ENCODE results near the gene CTNNB1. TPM values are rescaled to one million over a fixed set of nuclear protein-coding genes. Genes with fewer than 3 reads are reported as not detected.

The CTNNB1 gene
- total and polyA plus RNA-seq, 2 of the 8 experiments (the other 6 are each of a cell fraction or from before 2014, with no cell fraction given): 356 to 579 TPM

DNA sequence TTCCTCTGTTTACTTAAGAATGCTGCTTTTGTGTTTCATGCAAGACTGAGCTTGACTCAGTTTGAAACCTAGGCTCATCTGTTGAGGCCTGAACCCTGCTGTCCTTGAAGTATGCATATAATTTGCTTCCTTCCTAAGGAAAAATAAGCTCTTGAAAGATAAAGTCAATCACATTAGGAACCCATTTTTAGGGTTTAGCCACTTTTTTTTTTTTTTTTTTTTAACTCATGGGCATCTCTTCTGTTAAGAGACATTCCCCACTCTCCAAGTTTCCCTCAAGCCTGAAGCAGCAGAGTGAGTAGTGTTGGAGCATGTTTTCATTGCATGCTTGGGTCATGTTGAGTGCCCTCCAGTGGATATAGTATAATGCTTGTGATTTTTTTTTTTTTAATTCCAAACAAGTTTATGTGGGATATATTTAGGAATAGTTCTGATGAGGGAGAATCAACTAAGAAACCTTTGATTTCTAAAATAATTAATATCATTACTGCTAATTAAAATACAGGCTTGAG, 3.6 kb downstream of the CTNNB1 start (continued):
- TF ChIP-seq, protein P1, sequence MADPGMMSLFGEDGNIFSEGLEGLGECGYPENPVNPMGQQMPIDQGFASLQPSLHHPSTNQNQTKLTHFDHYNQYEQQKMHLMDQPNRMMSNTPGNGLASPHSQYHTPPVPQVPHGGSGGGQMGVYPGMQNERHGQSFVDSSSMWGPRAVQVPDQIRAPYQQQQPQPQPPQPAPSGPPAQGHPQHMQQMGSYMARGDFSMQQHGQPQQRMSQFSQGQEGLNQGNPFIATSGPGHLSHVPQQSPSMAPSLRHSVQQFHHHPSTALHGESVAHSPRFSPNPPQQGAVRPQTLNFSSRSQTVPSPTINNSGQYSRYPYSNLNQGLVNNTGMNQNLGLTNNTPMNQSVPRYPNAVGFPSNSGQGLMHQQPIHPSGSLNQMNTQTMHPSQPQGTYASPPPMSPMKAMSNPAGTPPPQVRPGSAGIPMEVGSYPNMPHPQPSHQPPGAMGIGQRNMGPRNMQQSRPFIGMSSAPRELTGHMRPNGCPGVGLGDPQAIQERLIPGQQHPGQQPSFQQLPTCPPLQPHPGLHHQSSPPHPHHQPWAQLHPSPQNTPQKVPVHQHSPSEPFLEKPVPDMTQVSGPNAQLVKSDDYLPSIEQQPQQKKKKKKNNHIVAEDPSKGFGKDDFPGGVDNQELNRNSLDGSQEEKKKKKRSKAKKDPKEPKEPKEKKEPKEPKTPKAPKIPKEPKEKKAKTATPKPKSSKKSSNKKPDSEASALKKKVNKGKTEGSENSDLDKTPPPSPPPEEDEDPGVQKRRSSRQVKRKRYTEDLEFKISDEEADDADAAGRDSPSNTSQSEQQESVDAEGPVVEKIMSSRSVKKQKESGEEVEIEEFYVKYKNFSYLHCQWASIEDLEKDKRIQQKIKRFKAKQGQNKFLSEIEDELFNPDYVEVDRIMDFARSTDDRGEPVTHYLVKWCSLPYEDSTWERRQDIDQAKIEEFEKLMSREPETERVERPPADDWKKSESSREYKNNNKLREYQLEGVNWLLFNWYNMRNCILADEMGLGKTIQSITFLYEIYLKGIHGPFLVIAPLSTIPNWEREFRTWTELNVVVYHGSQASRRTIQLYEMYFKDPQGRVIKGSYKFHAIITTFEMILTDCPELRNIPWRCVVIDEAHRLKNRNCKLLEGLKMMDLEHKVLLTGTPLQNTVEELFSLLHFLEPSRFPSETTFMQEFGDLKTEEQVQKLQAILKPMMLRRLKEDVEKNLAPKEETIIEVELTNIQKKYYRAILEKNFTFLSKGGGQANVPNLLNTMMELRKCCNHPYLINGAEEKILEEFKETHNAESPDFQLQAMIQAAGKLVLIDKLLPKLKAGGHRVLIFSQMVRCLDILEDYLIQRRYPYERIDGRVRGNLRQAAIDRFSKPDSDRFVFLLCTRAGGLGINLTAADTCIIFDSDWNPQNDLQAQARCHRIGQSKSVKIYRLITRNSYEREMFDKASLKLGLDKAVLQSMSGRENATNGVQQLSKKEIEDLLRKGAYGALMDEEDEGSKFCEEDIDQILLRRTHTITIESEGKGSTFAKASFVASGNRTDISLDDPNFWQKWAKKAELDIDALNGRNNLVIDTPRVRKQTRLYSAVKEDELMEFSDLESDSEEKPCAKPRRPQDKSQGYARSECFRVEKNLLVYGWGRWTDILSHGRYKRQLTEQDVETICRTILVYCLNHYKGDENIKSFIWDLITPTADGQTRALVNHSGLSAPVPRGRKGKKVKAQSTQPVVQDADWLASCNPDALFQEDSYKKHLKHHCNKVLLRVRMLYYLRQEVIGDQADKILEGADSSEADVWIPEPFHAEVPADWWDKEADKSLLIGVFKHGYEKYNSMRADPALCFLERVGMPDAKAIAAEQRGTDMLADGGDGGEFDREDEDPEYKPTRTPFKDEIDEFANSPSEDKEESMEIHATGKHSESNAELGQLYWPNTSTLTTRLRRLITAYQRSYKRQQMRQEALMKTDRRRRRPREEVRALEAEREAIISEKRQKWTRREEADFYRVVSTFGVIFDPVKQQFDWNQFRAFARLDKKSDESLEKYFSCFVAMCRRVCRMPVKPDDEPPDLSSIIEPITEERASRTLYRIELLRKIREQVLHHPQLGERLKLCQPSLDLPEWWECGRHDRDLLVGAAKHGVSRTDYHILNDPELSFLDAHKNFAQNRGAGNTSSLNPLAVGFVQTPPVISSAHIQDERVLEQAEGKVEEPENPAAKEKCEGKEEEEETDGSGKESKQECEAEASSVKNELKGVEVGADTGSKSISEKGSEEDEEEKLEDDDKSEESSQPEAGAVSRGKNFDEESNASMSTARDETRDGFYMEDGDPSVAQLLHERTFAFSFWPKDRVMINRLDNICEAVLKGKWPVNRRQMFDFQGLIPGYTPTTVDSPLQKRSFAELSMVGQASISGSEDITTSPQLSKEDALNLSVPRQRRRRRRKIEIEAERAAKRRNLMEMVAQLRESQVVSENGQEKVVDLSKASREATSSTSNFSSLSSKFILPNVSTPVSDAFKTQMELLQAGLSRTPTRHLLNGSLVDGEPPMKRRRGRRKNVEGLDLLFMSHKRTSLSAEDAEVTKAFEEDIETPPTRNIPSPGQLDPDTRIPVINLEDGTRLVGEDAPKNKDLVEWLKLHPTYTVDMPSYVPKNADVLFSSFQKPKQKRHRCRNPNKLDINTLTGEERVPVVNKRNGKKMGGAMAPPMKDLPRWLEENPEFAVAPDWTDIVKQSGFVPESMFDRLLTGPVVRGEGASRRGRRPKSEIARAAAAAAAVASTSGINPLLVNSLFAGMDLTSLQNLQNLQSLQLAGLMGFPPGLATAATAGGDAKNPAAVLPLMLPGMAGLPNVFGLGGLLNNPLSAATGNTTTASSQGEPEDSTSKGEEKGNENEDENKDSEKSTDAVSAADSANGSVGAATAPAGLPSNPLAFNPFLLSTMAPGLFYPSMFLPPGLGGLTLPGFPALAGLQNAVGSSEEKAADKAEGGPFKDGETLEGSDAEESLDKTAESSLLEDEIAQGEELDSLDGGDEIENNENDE (IDR thresholded peaks at IDR 0.05; ENCODE audit: insufficient replicate concordance, low read length): no peak
- TF ChIP-seq TEAD4 (IDR thresholded peaks at IDR 0.05; ENCODE audit: low read depth, low read length): no peak
- peak; percentile 21; the same call in 1 of the 2 replicates for TF ChIP-seq POLR2AphosphoS5 (IDR thresholded peaks at IDR 0.05; ENCODE audit: low read depth, low read length)
- no peak for TF ChIP-seq MAFK (IDR thresholded peaks at IDR 0.05; ENCODE audit: low read depth, low read length)

Measured in H1 (cell line).